GM23338 (cell line): ENCODE results near the gene OR10H2. TPM values are rescaled to one million over a fixed set of nuclear protein-coding genes. Genes with fewer than 3 reads are reported as not detected.
A peak's percentile ranks its signal among the peaks of the same experiment; 100 is the strongest.

Experiments
- ATAC-seq: fragments of 200-7000 bp; cut with Tn5 transposase; 3 replicates; pipeline ENCODE4 v1.9.1; 2020
- DNase-seq: peaks from one replicate; pipeline ENCODE4 v3.0.0-alpha.2; 2015; ENCODE audit warnings: low spot score
- H2AFZ ChIP-seq: fragments of 200-600 bp; sonication (generic); 2 replicates; pipeline ENCODE4 v1.8.0; 2016; ENCODE audit warnings: antibody characterized with exemption, mild to moderate bottlenecking, moderate library complexity
- H3F3A ChIP-seq: fragments of 200-600 bp; sonication (generic); replicated peaks from 2 replicates; pipeline ENCODE4 v1.8.0; 2017; ENCODE audit warnings: antibody characterized with exemption, mixed run types, low read depth
- H3K27ac ChIP-seq: fragments of 200-600 bp; sonication (generic); 2 replicates; pipeline ENCODE4 v1.6.1; 2016; ENCODE audit warnings: low read depth
- H3K27me3 ChIP-seq: fragments of 200-600 bp; sonication (generic); 2 replicates; pipeline ENCODE4 v1.8.0; 2016; ENCODE audit warnings: mild to moderate bottlenecking, mixed run types, moderate library complexity; ENCODE audit not compliant: insufficient read depth
- H3K36me3 ChIP-seq: fragments of 200-600 bp; sonication (generic); 2 replicates; pipeline ENCODE4 v1.8.0; 2016; ENCODE audit warnings: mild to moderate bottlenecking; ENCODE audit not compliant: insufficient read depth
- H3K4me1 ChIP-seq: fragments of 200-600 bp; sonication (generic); 2 replicates; pipeline ENCODE4 v1.8.0; 2016; ENCODE audit warnings: mild to moderate bottlenecking, moderate library complexity; ENCODE audit not compliant: insufficient read depth
- H3K4me2 ChIP-seq: fragments of 200-600 bp; sonication (generic); 2 replicates; pipeline ENCODE4 v1.7.1; 2017; ENCODE audit warnings: mixed run types
- H3K4me3 ChIP-seq: fragments of 200-600 bp; sonication (generic); 2 replicates; pipeline ENCODE4 v1.6.1; 2016; ENCODE audit warnings: mixed run types
- H3K79me2 ChIP-seq: fragments of 200-600 bp; sonication (generic); replicated peaks from 2 replicates; pipeline ENCODE4 v1.8.0; 2017; ENCODE audit warnings: mild to moderate bottlenecking; ENCODE audit not compliant: insufficient read depth
- H3K9me2 ChIP-seq: fragments of 200-600 bp; sonication (generic); 2 replicates; pipeline ENCODE4 v1.8.0; 2017; ENCODE audit not compliant: insufficient read depth
- H4K20me1 ChIP-seq: fragments of 200-600 bp; sonication (generic); replicated peaks from 2 replicates; pipeline ENCODE4 v1.8.0; 2017; ENCODE audit warnings: mild to moderate bottlenecking; ENCODE audit not compliant: insufficient read depth
- H3K27ac Mint-ChIP-seq: 2 replicates; pipeline ENCODE4 v1.8.0; 2020; ENCODE audit warnings: inconsistent platforms, mild to moderate bottlenecking, moderate library complexity, mixed read lengths
- H3K27me3 Mint-ChIP-seq: 3 replicates; pipeline ENCODE4 v1.8.0; 2022; ENCODE audit warnings: low read depth, mild to moderate bottlenecking, moderate library complexity, mixed read lengths, inconsistent platforms; ENCODE audit not compliant: insufficient read depth, poor library complexity
- H3K36me3 Mint-ChIP-seq: 3 replicates; pipeline ENCODE4 v1.8.0; 2021; ENCODE audit warnings: low read depth, mild to moderate bottlenecking, inconsistent platforms, moderate library complexity, mixed read lengths
- H3K4me1 Mint-ChIP-seq: 3 replicates; pipeline ENCODE4 v1.8.0; 2020; ENCODE audit warnings: mild to moderate bottlenecking, inconsistent platforms, mixed read lengths
- H3K4me3 Mint-ChIP-seq: 3 replicates; pipeline ENCODE4 v1.8.0; 2021; ENCODE audit warnings: moderate library complexity, mild to moderate bottlenecking, inconsistent platforms, mixed read lengths
- H3K9me3 Mint-ChIP-seq: 3 replicates; pipeline ENCODE4 v1.8.0; 2020; ENCODE audit warnings: moderate library complexity, mild to moderate bottlenecking, inconsistent platforms, mixed read lengths
- CTCF ChIP-seq, 2 experiments: fragments of 200-600 bp in 1 of 2; sonication (generic) in 1 of 2; conservative IDR thresholded peaks; 2 replicates each; pipeline versions ENCODE4 v1.5.1 to v1.6.1; 2016 to 2017; ENCODE audit warnings: antibody characterized with exemption in 2 of 2, low read depth in 2 of 2, mild to moderate bottlenecking in 2 of 2, moderate library complexity in 1 of 2
- ETS1 ChIP-seq: IDR thresholded peaks from 2 replicates; pipeline ENCODE4 v1.6.1; 2016; ENCODE audit warnings: antibody characterized with exemption
- REST ChIP-seq: IDR thresholded peaks from one replicate; pipeline ENCODE4 v1.6.1; 2018; ENCODE audit warnings: antibody characterized with exemption; ENCODE audit not compliant: unreplicated experiment
- STAT1 ChIP-seq: IDR thresholded peaks from one replicate; pipeline ENCODE4 v1.6.1; 2016; ENCODE audit warnings: antibody characterized with exemption; ENCODE audit not compliant: unreplicated experiment
- ZNF114 ChIP-seq: fragments of 250-450 bp; sonication (Bioruptor Pico); IDR thresholded peaks from 2 replicates; pipeline ENCODE4 v1.5.0; 2020; ENCODE audit warnings: mild to moderate bottlenecking, moderate library complexity
- polyA plus RNA-seq: library from polyadenylated mRNA; unstranded; fragments of >200 nt; fragmentation: Nextera tagmentation; extraction: Ambion mirVana; gene quantifications from 2 replicates; pipeline ENCODE4 v1.2.1, GENCODE V29; 2016
- total RNA-seq: library from RNA; depleted of rRNA; stranded (reverse); fragments of >200 nt; shearing (Covaris generic); gene quantifications from 2 replicates; pipeline ENCODE4 v1.2.3, GENCODE V29; 2014

Gene OR10H2
- total and polyA plus RNA-seq, 2 experiments from 2014 or later = not detected

- H3K36me3 ChIP-seq = no peaks in the 10 kb centered on the region; the same call in 1 of the 2 replicates
- H3F3A ChIP-seq = no peaks in the 10 kb centered on the region
- Mint-ChIP-seq H3K27me3 (peaks cover 7% of the 10 kb centered on the region), H3K4me1 (no peaks in the 10 kb centered on the region), H3K27ac (no peak overlapping the region), H3K9me3 (peaks cover 91% of the 10 kb centered on the region), H3K4me3 (no peak overlapping the region), H3K36me3 (peaks cover 30% of the 10 kb centered on the region)
- H3K4me2 ChIP-seq = no peak overlapping the region
- no peak for TF ChIP-seq ZNF114
- H3K4me1 ChIP-seq = no peaks in the 10 kb centered on the region
- no peaks in the 10 kb centered on the region for H3K27me3 ChIP-seq
- no peak overlapping the region for H2AFZ ChIP-seq
- no peaks in the 10 kb centered on the region for H4K20me1 ChIP-seq
- no peak for DNase-seq
- H3K27ac ChIP-seq = no peak overlapping the region
- ATAC-seq = no peak
- no peaks in the 10 kb centered on the region for H3K79me2 ChIP-seq
- H3K4me3 ChIP-seq = no peak overlapping the region
- no peaks in the 10 kb centered on the region for H3K9me2 ChIP-seq
These were observed 12.2 kb upstream of the OR10H2 start for GRCh38 chr19:15715642-15716041.

- Histone ChIP-seq H3K79me2 (no peaks in the 10 kb centered on the region), H3K27me3 (no peaks in the 10 kb centered on the region), H3K4me3 (no peak overlapping the region), H3K4me1 (no peaks in the 10 kb centered on the region), H3K4me2 (no peak overlapping the region), H2AFZ (no peak overlapping the region), H3K27ac (no peak overlapping the region), H3F3A (no peaks in the 10 kb centered on the region), H3K9me2 (no peaks in the 10 kb centered on the region), H4K20me1 (no peaks in the 10 kb centered on the region), H3K36me3 (no peaks in the 10 kb centered on the region; the same call in 1 of the 2 replicates)
- Mint-ChIP-seq H3K4me3 (no peak overlapping the region), H3K27ac (no peak overlapping the region), H3K27me3 (peaks cover 7% of the 10 kb centered on the region), H3K9me3 (peaks cover 91% of the 10 kb centered on the region), H3K4me1 (no peaks in the 10 kb centered on the region), H3K36me3 (peaks cover 39% of the 10 kb centered on the region)
- TF ChIP-seq ETS1 (no peak), REST (peak; percentile 27), CTCF (conservative IDR thresholded peaks at IDR 0.05; ENCODE audit: low read depth in 2 of 2) (no peak), STAT1 (no peak)
- ATAC-seq (no peak), DNase-seq (no peak)
These were observed 10.0 kb upstream of the OR10H2 start for GRCh38 chr19:15717809-15718208.
